NCI-H2081 (cell line): ENCODE measurements around the gene CHCHD10.

Experiments
- DNase-seq, 2 experiments: peaks; one replicate each; lab custom pipeline; 2025; lab: John Stamatoyannopoulos, UW

Gene CHCHD10

GRCh38 chr22:23767673-23768548 is at the start of gene CHCHD10:
TSS of gene CHCHD10 (minus strand) at chr22:23767972. CDS start at chr22:23767874, 98 bp downstream.
- peak; percentile 47 to 60 for DNase-seq

- DNase-seq, result no peak
These were observed 49.4 kb upstream of the CHCHD10 start for GRCh38 chr22:23817146-23817545.

- DNase-seq, result no peak
These were observed 48.6 kb upstream of the CHCHD10 start for GRCh38 chr22:23816156-23816976.

GRCh38 chr22:23815541-23816155 is 47.9 kb upstream of the CHCHD10 start:
- DNase-seq, result no peak

GRCh38 chr22:23812378-23812777 is 44.6 kb upstream of the CHCHD10 start:
- DNase-seq, result no peak

GRCh38 chr22:23806837-23807236 is 39.1 kb upstream of the CHCHD10 start:
- no peak for DNase-seq

GRCh38 chr22:23804781-23805291 is 37.1 kb upstream of the CHCHD10 start:
- no peak for DNase-seq

GRCh38 chr22:23803001-23803819 is 35.4 kb upstream of the CHCHD10 start:
- DNase-seq, result no peak

- DNase-seq, result no peak
These were observed 34.2 kb upstream of the CHCHD10 start for GRCh38 chr22:23801886-23802377.

GRCh38 chr22:23801238-23801821 is 33.6 kb upstream of the CHCHD10 start:
- DNase-seq, result no peak

GRCh38 chr22:23800297-23801237 is 32.8 kb upstream of the CHCHD10 start:
- DNase-seq, result no peak

GRCh38 chr22:23796461-23796860 is 28.7 kb upstream of the CHCHD10 start:
- no peak for DNase-seq

GRCh38 chr22:23793326-23793725 is 25.6 kb upstream of the CHCHD10 start:
- no peak for DNase-seq

GRCh38 chr22:23791738-23792645 is 24.2 kb upstream of the CHCHD10 start:
- DNase-seq, result no peak

GRCh38 chr22:23790819-23791737 is 23.3 kb upstream of the CHCHD10 start:
- no peak for DNase-seq

- DNase-seq, result peak in 1 of 2 experiments; percentile 10
These were observed 21.9 kb upstream of the CHCHD10 start for GRCh38 chr22:23789638-23790037.

GRCh38 chr22:23789121-23789520 is 21.3 kb upstream of the CHCHD10 start:
- DNase-seq, result peak in 1 of 2 experiments; percentile 13
